H9 (cell line): ENCODE measurements around the gene C1orf21. TPM values are rescaled to one million over a fixed set of nuclear protein-coding genes. Genes with fewer than 3 reads are reported as not detected.

Experiments
- DNase-seq: peaks from one replicate; pipeline ENCODE4 v3.0.0-alpha.2; 2017
- H2AFZ ChIP-seq: one replicate; pipeline ENCODE4 v1.6.1; 2013; ENCODE audit warnings: mild to moderate bottlenecking, low read length, control low read depth, moderate library complexity
- H2AK5ac ChIP-seq: 2 replicates; pipeline ENCODE4 v1.6.1; 2013; ENCODE audit warnings: low read length, control low read depth, mixed read lengths; ENCODE audit not compliant: insufficient read length
- H2BK120ac ChIP-seq: one replicate; pipeline ENCODE4 v1.6.1; 2013; ENCODE audit warnings: low read depth, mild to moderate bottlenecking, low read length, control low read depth, inconsistent platforms; ENCODE audit not compliant: poor library complexity, severe bottlenecking
- H2BK12ac ChIP-seq: 2 replicates; pipeline ENCODE4 v1.6.1; 2013; ENCODE audit warnings: low read length, control low read depth, mixed read lengths, low read depth; ENCODE audit not compliant: insufficient read length
- H2BK15ac ChIP-seq: 2 replicates; pipeline ENCODE4 v1.6.1; 2013; ENCODE audit warnings: low read depth, low read length, control low read depth
- H2BK20ac ChIP-seq: one replicate; pipeline ENCODE4 v1.6.1; 2013; ENCODE audit warnings: low read depth, mild to moderate bottlenecking, low read length, control low read depth, inconsistent platforms; ENCODE audit not compliant: poor library complexity, severe bottlenecking
- H2BK5ac ChIP-seq: 2 replicates; pipeline ENCODE4 v1.6.1; 2013; ENCODE audit warnings: low read length, control low read depth, mixed read lengths; ENCODE audit not compliant: insufficient read length
- H3K14ac ChIP-seq: 2 replicates; pipeline ENCODE4 v1.6.1; 2013; ENCODE audit warnings: low read length, control low read depth; ENCODE audit not compliant: insufficient read depth
- H3K18ac ChIP-seq: 2 replicates; pipeline ENCODE4 v1.6.1; 2013; ENCODE audit warnings: low read depth, mild to moderate bottlenecking, mixed read lengths, low read length, control low read depth; ENCODE audit not compliant: insufficient read length
- H3K23ac ChIP-seq: 2 replicates; pipeline ENCODE4 v1.6.1; 2013; ENCODE audit warnings: low read length, control low read depth, mixed read lengths, low read depth; ENCODE audit not compliant: insufficient read length
- H3K23me2 ChIP-seq: 2 replicates; pipeline ENCODE4 v1.6.1; 2013; ENCODE audit warnings: low read depth, mild to moderate bottlenecking, mixed read lengths, low read length, control low read depth; ENCODE audit not compliant: insufficient read length, poor library complexity, severe bottlenecking
- H3K27ac ChIP-seq: 2 replicates; pipeline ENCODE4 v1.5.1; 2013; ENCODE audit warnings: low read length, control low read depth, mixed read lengths, low read depth; ENCODE audit not compliant: insufficient read length
- H3K27me3 ChIP-seq: 2 replicates; pipeline ENCODE4 v1.6.1; 2013; ENCODE audit warnings: low read length, control low read depth, inconsistent platforms; ENCODE audit not compliant: insufficient read depth
- H3K4ac ChIP-seq: 2 replicates; pipeline ENCODE4 v1.6.1; 2013; ENCODE audit warnings: low read depth, mild to moderate bottlenecking, control low read depth, inconsistent platforms, low read length, moderate library complexity
- H3K4me1 ChIP-seq: 2 replicates; pipeline ENCODE4 v1.6.1; 2013; ENCODE audit warnings: low read length, control low read depth, inconsistent platforms; ENCODE audit not compliant: insufficient read depth
- H3K4me2 ChIP-seq: 2 replicates; pipeline ENCODE4 v1.6.1; 2013; ENCODE audit warnings: low read length, control low read depth, mixed read lengths; ENCODE audit not compliant: insufficient read length, insufficient read depth
- H3K56ac ChIP-seq: 2 replicates; pipeline ENCODE4 v1.6.1; 2013; ENCODE audit warnings: low read depth, mild to moderate bottlenecking, mixed read lengths, low read length, control low read depth; ENCODE audit not compliant: insufficient read length
- H3K79me1 ChIP-seq: 2 replicates; pipeline ENCODE4 v1.6.1; 2013; ENCODE audit warnings: low read depth, mild to moderate bottlenecking, moderate library complexity, low read length, control low read depth, inconsistent platforms; ENCODE audit not compliant: insufficient read depth, poor library complexity, severe bottlenecking
- H3K79me2 ChIP-seq: 2 replicates; pipeline ENCODE4 v1.6.1; 2013; ENCODE audit warnings: low read length, control low read depth, inconsistent platforms; ENCODE audit not compliant: insufficient read depth
- H3K9ac ChIP-seq: 2 replicates; pipeline ENCODE4 v1.6.1; 2013; ENCODE audit warnings: low read length, control low read depth, mixed read lengths; ENCODE audit not compliant: insufficient read length; ENCODE audit errors: extremely low read depth
- H3K9me3 ChIP-seq: one replicate; pipeline ENCODE4 v1.6.1; 2013; ENCODE audit warnings: low read depth, low read length, inconsistent platforms; ENCODE audit not compliant: control insufficient read depth
- H3T11ph ChIP-seq: one replicate; pipeline ENCODE4 v1.6.1; 2013; ENCODE audit warnings: mild to moderate bottlenecking, low read length, control low read depth, inconsistent platforms
- H4K20me1 ChIP-seq: one replicate; pipeline ENCODE4 v1.6.1; 2013; ENCODE audit not compliant: control insufficient read depth, insufficient read length, insufficient read depth
- H4K5ac ChIP-seq: 2 replicates; pipeline ENCODE4 v1.6.1; 2013; ENCODE audit warnings: low read depth, mild to moderate bottlenecking, mixed read lengths, low read length, control low read depth; ENCODE audit not compliant: insufficient read length
- H4K8ac ChIP-seq: replicated peaks from 2 replicates; pipeline ENCODE4 v1.6.1; 2013; ENCODE audit warnings: low read length, control low read depth, mixed read lengths, low read depth; ENCODE audit not compliant: insufficient read length
- H4K91ac ChIP-seq: 2 replicates; pipeline ENCODE4 v1.6.1; 2013; ENCODE audit warnings: low read depth, mild to moderate bottlenecking, moderate library complexity, mixed read lengths, low read length, control low read depth; ENCODE audit not compliant: insufficient read length
- H3K27ac Mint-ChIP-seq, 3 experiments: 2 replicates in 2 of 3; 3 replicates in 1 of 3; pipeline ENCODE4 v1.8.0; 2020 to 2021; ENCODE audit warnings: mixed read lengths in 3 of 3, mild to moderate bottlenecking in 1 of 3, moderate library complexity in 1 of 3
- H3K27me3 Mint-ChIP-seq: 2 replicates; pipeline ENCODE4 v1.8.0; 2021; ENCODE audit warnings: low read depth, mild to moderate bottlenecking, moderate library complexity, mixed read lengths
- H3K36me3 Mint-ChIP-seq, 3 experiments: 2 replicates in 2 of 3; 3 replicates in 1 of 3; pipeline ENCODE4 v1.8.0; 2020 to 2021; ENCODE audit warnings: low read depth in 3 of 3, mixed read lengths in 3 of 3; ENCODE audit not compliant: insufficient read depth in 1 of 3
- H3K4me1 Mint-ChIP-seq, 2 experiments: 2 replicates each; pipeline ENCODE4 v1.8.0; 2020; ENCODE audit warnings: mixed read lengths in 2 of 2
- H3K4me3 Mint-ChIP-seq, 2 experiments: 2 replicates in 1 of 2; 3 replicates in 1 of 2; pipeline ENCODE4 v1.8.0; 2020 to 2021; ENCODE audit warnings: mild to moderate bottlenecking in 2 of 2, mixed read lengths in 2 of 2, moderate library complexity in 1 of 2
- H3K9me3 Mint-ChIP-seq, 2 experiments: 2 replicates in 1 of 2; 3 replicates in 1 of 2; pipeline ENCODE4 v1.8.0; 2020; ENCODE audit warnings: mild to moderate bottlenecking in 2 of 2, mixed read lengths in 2 of 2, moderate library complexity in 1 of 2
- CTCF ChIP-seq: fragments of 200-600 bp; sonication (generic); conservative IDR thresholded peaks from 3 replicates; pipeline ENCODE4 v1.8.0; 2021; ENCODE audit warnings: antibody characterized with exemption, mild to moderate bottlenecking
- WGBS: extraction: QIAGEN DNeasy Blood & Tissue Kit; methylation state at CpG from one replicate; pipeline ENCODE4 v1.1.7; 2013; ENCODE audit warnings: missing lambda C conversion rate, low lambda C conversion rate, mixed read lengths; ENCODE audit not compliant: insufficient read length; ENCODE audit errors: extremely low coverage; 5-methylcytosine and 5-hydroxymethylcytosine counted together
- total RNA-seq: library from RNA; stranded (reverse); gene quantifications from 2 replicates; pipeline ENCODE4 v1.2.1, GENCODE V29; 2021

Gene C1orf21
- total RNA-seq, 1 experiment from 2014 or later: 36.0 TPM

DNA sequence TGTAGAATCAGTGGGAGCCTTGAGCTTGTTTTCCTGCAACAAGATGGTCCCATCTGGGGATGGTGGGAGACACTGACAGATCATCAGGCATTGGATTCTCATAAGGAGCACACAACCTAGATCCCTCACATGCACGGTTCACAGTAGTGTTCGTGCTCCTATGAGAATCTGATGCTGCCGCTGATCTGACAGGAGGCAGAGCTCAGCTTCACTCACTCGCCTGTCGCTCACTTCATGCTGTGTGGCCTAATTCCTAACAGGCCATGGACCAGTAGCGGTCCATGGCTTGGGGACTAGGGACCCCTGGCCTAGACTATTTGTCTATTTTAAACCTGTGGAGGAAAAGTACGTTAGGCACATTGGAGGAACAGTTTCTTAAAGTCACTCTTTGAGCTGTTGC is 227.8 kb downstream of the C1orf21 start:
- Mint-ChIP-seq H3K4me3 (no peak overlapping the region), H3K9me3 (no peaks in the 10 kb centered on the region; a peak in 1 of 5 replicates), H3K27me3 (no peaks in the 10 kb centered on the region), H3K4me1 (peaks cover 3% of the 10 kb centered on the region in 2 experiments; a peak in 1 of 4 replicates), H3K36me3 (peaks cover 0 to 15% (median 0%) of the 10 kb centered on the region in 3 experiments; a peak in 4 of 7 replicates), H3K27ac (peak overlapping the region in 1 of 3 experiments; percentile 87; a peak in 2 of 7 replicates)
- H2AK5ac ChIP-seq: no peak overlapping the region
- no peak overlapping the region for H2BK12ac ChIP-seq
- H3K14ac ChIP-seq: no peak overlapping the region; the same call in 1 of the 2 replicates
- no peaks in the 10 kb centered on the region for H3K4me1 ChIP-seq
- H2BK120ac ChIP-seq: no peak overlapping the region
- no peak overlapping the region for H4K8ac ChIP-seq
- no peak overlapping the region for H3K4ac ChIP-seq
- H3K18ac ChIP-seq: no peak overlapping the region
- H3K56ac ChIP-seq: no peak overlapping the region
- no peak overlapping the region for H3T11ph ChIP-seq
- no peak overlapping the region for H3K23ac ChIP-seq
- no CpG with 5 or more reads among the region's 7 CpGs for WGBS
- H2AFZ ChIP-seq: no peak overlapping the region
- H3K79me1 ChIP-seq: no peaks in the 10 kb centered on the region
- H4K5ac ChIP-seq: no peak overlapping the region
- H3K4me2 ChIP-seq: no peak overlapping the region
- no peak overlapping the region for H3K9ac ChIP-seq
- H3K27me3 ChIP-seq: no peaks in the 10 kb centered on the region
- H2BK20ac ChIP-seq: no peak overlapping the region
- no peak for DNase-seq
- no peaks in the 10 kb centered on the region for H4K20me1 ChIP-seq
- no peaks in the 10 kb centered on the region for H3K79me2 ChIP-seq
- no peak overlapping the region for H3K27ac ChIP-seq
- no peak overlapping the region for H2BK15ac ChIP-seq
- no peaks in the 10 kb centered on the region for H3K23me2 ChIP-seq
- no peak overlapping the region for H2BK5ac ChIP-seq
- no peak for TF ChIP-seq CTCF
- no peaks in the 10 kb centered on the region for H3K9me3 ChIP-seq
- no peak overlapping the region for H4K91ac ChIP-seq
